ENCODE measurements around the gene ETNK2.

GRCh38 chr1:204123376-204123775 lies 28.5 kb downstream of the ETNK2 start:
- TF ChIP-seq RAD21 (conservative IDR thresholded peaks at IDR 0.05 in 1 of 2, IDR thresholded peaks at IDR 0.05 in 1 of 2) (peak in 1 of 2 experiments; percentile 50; a peak in 3 of 5 replicates), POLR2A (IDR thresholded peaks at IDR 0.05; ENCODE audit: low read length) (no peak), RCOR1 (IDR thresholded peaks at IDR 0.05; ENCODE audit: low read depth, low read length) (no peak)
- TF ChIP-seq, protein P1, sequence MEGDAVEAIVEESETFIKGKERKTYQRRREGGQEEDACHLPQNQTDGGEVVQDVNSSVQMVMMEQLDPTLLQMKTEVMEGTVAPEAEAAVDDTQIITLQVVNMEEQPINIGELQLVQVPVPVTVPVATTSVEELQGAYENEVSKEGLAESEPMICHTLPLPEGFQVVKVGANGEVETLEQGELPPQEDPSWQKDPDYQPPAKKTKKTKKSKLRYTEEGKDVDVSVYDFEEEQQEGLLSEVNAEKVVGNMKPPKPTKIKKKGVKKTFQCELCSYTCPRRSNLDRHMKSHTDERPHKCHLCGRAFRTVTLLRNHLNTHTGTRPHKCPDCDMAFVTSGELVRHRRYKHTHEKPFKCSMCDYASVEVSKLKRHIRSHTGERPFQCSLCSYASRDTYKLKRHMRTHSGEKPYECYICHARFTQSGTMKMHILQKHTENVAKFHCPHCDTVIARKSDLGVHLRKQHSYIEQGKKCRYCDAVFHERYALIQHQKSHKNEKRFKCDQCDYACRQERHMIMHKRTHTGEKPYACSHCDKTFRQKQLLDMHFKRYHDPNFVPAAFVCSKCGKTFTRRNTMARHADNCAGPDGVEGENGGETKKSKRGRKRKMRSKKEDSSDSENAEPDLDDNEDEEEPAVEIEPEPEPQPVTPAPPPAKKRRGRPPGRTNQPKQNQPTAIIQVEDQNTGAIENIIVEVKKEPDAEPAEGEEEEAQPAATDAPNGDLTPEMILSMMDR (IDR thresholded peaks at IDR 0.05), result peak; percentile 27; the same call in 2 of the 3 replicates
- TF ChIP-seq, protein P2, sequence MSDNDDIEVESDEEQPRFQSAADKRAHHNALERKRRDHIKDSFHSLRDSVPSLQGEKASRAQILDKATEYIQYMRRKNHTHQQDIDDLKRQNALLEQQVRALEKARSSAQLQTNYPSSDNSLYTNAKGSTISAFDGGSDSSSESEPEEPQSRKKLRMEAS (IDR thresholded peaks at IDR 0.05), result no peak

Data from A549 (cell line).